GM10266 (cell line): ENCODE measurements around the gene IER5L.
A peak's percentile ranks its signal among the peaks of the same experiment; 100 is the strongest.

Experiments
- DNase-seq: peaks from one replicate; pipeline ENCODE4 v3.0.0; 2012; ENCODE audit errors: extremely low spot score
- TF ChIP-seq, protein P1 (sequence below): IDR thresholded peaks from 2 replicates; pipeline ENCODE4 v1.5.1; 2012; ENCODE audit warnings: mild to moderate bottlenecking, low read depth; ENCODE audit not compliant: control insufficient read depth, insufficient read depth; ENCODE audit errors: missing control alignments

IER5L gene

DNA sequence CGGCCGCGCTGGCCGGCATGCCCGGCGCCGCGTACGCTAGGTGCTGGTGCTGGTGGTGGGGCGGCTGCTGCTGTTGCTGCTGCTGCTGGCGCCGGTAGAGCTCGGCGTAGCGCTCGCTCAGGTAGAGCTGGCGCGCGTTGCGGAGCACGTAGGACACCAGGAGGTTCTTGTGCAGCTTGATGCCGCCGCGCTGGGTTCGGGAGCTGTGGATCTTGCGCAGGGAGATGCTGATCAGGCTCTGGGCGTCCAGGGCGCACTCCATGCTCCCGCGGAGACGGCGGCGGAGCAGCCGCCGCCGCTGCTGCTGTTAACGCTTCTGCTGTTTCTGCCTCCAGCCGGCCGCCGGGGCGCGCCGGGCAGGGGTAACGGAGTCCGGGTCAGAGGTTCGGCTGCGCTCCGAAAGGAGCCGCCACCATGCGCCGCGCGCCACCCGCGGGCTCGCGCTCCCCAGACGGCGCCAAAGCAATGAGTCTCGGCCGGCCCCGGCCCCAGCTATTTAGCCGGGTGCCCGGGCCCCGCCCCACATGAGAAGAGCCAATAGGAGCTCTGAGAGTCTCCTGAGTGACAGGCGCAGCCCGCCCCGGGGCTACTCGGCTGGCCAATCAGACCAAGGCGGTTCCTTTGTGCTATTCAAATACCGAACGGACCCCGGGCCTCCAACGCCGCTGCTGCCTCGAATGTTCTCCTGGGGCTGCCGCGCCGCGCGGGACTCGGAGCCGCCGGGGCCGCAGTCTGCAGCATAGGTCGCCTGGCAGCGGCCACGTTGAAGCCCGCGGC lies at the start of gene IER5L:
Gene IER5L, minus strand, starts transcription at position 471 of the 777 bp plus-strand sequence. Its CDS starts 209 bp downstream, at position 262.
- TF ChIP-seq, protein P1, sequence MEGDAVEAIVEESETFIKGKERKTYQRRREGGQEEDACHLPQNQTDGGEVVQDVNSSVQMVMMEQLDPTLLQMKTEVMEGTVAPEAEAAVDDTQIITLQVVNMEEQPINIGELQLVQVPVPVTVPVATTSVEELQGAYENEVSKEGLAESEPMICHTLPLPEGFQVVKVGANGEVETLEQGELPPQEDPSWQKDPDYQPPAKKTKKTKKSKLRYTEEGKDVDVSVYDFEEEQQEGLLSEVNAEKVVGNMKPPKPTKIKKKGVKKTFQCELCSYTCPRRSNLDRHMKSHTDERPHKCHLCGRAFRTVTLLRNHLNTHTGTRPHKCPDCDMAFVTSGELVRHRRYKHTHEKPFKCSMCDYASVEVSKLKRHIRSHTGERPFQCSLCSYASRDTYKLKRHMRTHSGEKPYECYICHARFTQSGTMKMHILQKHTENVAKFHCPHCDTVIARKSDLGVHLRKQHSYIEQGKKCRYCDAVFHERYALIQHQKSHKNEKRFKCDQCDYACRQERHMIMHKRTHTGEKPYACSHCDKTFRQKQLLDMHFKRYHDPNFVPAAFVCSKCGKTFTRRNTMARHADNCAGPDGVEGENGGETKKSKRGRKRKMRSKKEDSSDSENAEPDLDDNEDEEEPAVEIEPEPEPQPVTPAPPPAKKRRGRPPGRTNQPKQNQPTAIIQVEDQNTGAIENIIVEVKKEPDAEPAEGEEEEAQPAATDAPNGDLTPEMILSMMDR = no peak
- DNase-seq = peak; percentile 100

DNA sequence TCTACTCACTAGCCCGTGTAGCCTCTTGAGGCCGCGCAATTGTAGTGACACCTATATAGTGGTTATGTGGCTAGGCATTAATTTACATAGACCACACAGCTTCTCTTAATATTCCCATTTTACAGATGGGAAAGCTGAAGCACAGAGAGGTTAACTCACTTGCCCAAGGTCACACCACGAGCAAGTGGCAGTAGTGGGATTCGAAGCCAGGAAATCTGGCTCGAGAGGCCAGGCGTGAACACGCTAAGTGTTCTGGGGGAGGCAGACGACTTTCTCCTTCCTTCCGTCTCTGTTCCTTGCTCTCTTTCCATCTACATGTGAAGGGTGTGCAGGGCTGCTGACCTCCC lies 49.8 kb upstream of the IER5L start:
- TF ChIP-seq, protein P1 = no peak

DNA sequence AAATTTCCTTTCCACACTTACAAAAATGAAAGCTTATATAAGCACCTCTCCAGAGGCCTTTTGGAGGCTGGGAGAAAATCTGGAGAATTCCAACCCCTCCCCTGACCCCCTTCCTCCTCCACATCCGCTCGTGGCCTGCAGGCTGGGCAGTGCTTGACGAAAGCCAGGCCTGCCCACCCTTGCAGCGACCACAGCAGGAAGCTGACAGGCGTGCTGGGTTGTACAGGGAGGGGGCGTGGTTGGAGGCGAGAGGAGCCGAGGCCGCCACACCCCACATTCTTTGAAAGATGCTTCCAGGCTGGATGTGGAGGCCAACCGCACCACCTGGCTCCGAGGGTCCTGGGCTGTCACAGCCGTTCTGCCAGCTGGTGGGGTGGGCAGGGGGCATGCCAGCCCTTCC lies 47.8 kb upstream of the IER5L start:
- DNase-seq = no peak
- TF ChIP-seq, protein P1 = no peak

More for the DNA sequence above, 49.8 kb upstream of the IER5L start:
- DNase-seq = no peak

DNA sequence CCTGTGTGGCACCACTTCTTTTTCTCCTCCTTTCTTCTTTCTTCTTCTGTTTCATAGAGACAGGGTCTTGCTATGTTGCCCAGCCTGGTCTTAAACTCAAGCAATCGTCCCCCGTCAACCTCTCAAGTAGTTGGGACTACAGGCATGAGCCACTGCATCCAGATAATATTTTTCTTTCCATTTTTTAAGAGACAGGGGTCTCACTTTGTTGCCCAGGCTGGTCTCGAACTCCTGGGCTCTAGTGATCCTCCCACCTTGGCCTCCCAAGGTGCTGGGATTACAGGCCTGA lies 47.4 kb upstream of the IER5L start:
- TF ChIP-seq, protein P1 = no peak
- no peak for DNase-seq

DNA sequence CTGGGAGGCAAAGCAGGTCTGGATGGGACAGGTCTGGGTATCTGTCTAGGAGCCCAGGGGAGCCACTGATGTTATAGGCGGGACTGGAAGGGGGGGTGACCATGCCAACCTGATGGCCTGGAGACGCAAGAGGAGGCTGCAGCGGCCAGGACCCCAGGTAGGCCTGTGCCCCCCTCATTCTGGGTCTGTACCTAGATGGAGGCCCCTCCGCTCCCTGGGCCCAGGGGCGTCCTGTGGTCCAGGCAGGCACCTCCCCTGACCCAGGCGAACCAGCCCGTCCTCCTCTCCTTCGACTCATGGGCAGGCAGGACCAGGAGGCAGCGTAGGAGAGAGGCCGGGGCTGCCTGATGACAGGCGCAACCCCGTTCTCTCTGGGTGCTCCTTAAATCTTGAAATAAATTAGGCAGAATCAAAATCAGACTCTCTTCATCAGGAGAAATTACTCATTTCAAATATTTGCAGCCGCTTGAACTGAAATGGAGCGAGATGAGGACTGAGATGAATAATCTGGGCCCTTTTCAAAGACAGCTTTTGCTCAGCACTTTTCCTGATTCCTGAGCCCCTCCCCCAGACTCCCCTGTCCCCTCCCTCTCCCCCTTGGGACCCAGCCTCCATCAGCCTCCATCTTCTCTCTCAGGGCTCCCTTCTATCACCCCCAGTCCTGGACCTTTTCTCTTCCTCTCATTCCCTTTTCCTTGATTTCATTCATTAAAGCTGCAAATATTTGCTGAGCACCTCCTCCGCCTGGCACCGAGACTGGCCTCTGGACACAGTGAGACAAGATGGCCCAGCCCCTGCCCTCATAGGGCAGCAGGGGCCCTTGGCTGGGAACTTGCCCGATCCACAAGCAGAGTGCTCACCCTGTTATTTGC lies 46.8 kb upstream of the IER5L start:
- DNase-seq = no peak
- TF ChIP-seq, protein P1 = no peak

DNA sequence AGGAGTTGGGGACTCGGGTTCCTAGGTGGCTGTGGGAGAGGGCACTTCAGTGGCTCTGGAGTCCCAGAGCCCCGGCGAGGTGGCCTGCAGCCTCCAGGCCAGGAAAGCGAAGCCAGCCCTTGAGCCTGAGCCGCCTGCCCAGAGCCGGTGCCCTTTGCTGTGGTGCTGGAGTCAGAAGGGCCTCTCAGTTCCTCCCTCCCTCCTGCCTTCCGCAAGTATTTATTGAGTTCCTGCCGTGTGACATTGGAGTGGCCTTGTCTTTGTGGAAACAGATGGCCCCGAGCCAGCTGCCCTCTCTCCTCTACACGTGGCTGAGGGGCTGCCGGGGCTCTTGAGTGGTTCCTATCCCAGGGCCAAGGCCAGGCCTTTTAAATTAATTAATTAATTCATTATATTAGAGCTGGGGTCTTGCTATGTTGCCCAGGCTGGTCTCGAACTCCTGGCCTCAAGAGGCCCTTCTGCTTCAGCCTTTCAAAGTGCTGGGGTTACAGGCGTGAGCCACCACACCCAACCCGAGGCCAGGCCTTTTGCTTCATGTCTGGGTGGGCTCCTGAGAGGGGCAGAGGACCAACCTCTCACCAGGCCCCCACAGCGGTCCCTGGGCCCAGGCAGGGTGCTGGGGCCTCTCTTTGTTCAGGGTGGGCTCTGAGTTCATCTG lies 45.6 kb upstream of the IER5L start:
- TF ChIP-seq, protein P1 = no peak
- DNase-seq = no peak
